HuH-7.5 (cell line): ENCODE data around the gene OMA1.

Experiments
- DNase-seq: peaks from one replicate; pipeline ENCODE4 v3.0.0; 2011; ENCODE audit warnings: low spot score

The OMA1 gene

GRCh38 chr1:58457023-58457635 is 89.4 kb downstream of the OMA1 start:
- DNase-seq: no peak

GRCh38 chr1:58456470-58456869 is 90.1 kb downstream of the OMA1 start:
- DNase-seq: no peak

- no peak for DNase-seq
These were observed 91.7 kb downstream of the OMA1 start for GRCh38 chr1:58454807-58455206.

GRCh38 chr1:58454385-58454784 is 92.1 kb downstream of the OMA1 start:
- DNase-seq: no peak

GRCh38 chr1:58451560-58452191 is 94.8 kb downstream of the OMA1 start:
- DNase-seq: no peak

GRCh38 chr1:58447886-58448285 is 98.6 kb downstream of the OMA1 start:
- DNase-seq: no peak

- no peak for DNase-seq
These were observed 99.5 kb downstream of the OMA1 start for GRCh38 chr1:58447042-58447441.

GRCh38 chr1:58446368-58446767 is 100.2 kb downstream of the OMA1 start:
- DNase-seq: no peak

- no peak for DNase-seq
These were observed 102.3 kb downstream of the OMA1 start for GRCh38 chr1:58443986-58444868.

GRCh38 chr1:58442114-58442513 is 104.4 kb downstream of the OMA1 start:
- DNase-seq: no peak

GRCh38 chr1:58441699-58442098 is 104.8 kb downstream of the OMA1 start:
- no peak for DNase-seq

GRCh38 chr1:58440696-58441095 is 105.8 kb downstream of the OMA1 start:
- DNase-seq: no peak

GRCh38 chr1:58439946-58440345 is 106.6 kb downstream of the OMA1 start:
- DNase-seq: no peak

GRCh38 chr1:58438468-58438867 is 108.1 kb downstream of the OMA1 start:
- DNase-seq: no peak

- no peak for DNase-seq
These were observed 108.9 kb downstream of the OMA1 start for GRCh38 chr1:58437623-58438022.

- no peak for DNase-seq
These were observed 109.8 kb downstream of the OMA1 start for GRCh38 chr1:58436615-58437297.

- DNase-seq: no peak
These were observed 111.2 kb downstream of the OMA1 start for GRCh38 chr1:58435376-58435775.

GRCh38 chr1:58434607-58435006 is 111.9 kb downstream of the OMA1 start:
- no peak for DNase-seq

GRCh38 chr1:58434181-58434580 is 112.3 kb downstream of the OMA1 start:
- DNase-seq: no peak

- DNase-seq: no peak
These were observed 113.5 kb downstream of the OMA1 start for GRCh38 chr1:58432851-58433668.

- no peak for DNase-seq
These were observed 114.5 kb downstream of the OMA1 start for GRCh38 chr1:58431901-58432620.
